Measurements from ENCODE around the gene ALOXE3. TPM values are rescaled to one million over a fixed set of nuclear protein-coding genes. Genes with fewer than 3 reads are reported as not detected.

ALOXE3 gene
- total and polyA plus RNA-seq, 2 donors from 2014 or later = not detected

- Histone ChIP-seq H3K4me3 (ENCODE audit: low read length in 3 of 3) (no peak overlapping the region), H3K36me3 (ENCODE audit: control insufficient read depth in 2 of 3, insufficient read depth in 3 of 3, low read length in 3 of 3) (no peaks in the 10 kb centered on the region), H3K4me1 (ENCODE audit: control insufficient read depth in 2 of 3, insufficient read depth in 2 of 3, low read depth in 1 of 3, low read length in 3 of 3) (no peaks in the 10 kb centered on the region), H3K27ac (ENCODE audit: low read depth in 2 of 2, low read length in 2 of 2) (no peak overlapping the region), H3K9me3 (ENCODE audit: control insufficient read depth in 2 of 3, insufficient read depth in 1 of 3, low read length in 3 of 3) (no peaks in the 10 kb centered on the region), H3K9ac (ENCODE audit: low read length in 3 of 3) (no peak overlapping the region), H3K27me3 (ENCODE audit: control insufficient read depth, insufficient read depth, low read length) (no peaks in the 10 kb centered on the region)
- intact Hi-C loops (cut with DNase I) = no loop called here
- DNase-seq (no peak), FAIRE-seq (no peak)
- TF ChIP-seq, protein P1, sequence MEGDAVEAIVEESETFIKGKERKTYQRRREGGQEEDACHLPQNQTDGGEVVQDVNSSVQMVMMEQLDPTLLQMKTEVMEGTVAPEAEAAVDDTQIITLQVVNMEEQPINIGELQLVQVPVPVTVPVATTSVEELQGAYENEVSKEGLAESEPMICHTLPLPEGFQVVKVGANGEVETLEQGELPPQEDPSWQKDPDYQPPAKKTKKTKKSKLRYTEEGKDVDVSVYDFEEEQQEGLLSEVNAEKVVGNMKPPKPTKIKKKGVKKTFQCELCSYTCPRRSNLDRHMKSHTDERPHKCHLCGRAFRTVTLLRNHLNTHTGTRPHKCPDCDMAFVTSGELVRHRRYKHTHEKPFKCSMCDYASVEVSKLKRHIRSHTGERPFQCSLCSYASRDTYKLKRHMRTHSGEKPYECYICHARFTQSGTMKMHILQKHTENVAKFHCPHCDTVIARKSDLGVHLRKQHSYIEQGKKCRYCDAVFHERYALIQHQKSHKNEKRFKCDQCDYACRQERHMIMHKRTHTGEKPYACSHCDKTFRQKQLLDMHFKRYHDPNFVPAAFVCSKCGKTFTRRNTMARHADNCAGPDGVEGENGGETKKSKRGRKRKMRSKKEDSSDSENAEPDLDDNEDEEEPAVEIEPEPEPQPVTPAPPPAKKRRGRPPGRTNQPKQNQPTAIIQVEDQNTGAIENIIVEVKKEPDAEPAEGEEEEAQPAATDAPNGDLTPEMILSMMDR (IDR thresholded peaks at IDR 0.05; ENCODE audit: borderline replicate concordance, extremely low read depth, insufficient read depth) = no peak
Observed at GRCh38 chr17:8046929-8047768, 71.2 kb downstream of the ALOXE3 start.

GRCh38 chr17:8046306-8046928, 71.9 kb downstream of the ALOXE3 start:
- DNase-seq = no peak
- TF ChIP-seq, protein P1 (IDR thresholded peaks at IDR 0.05; ENCODE audit: borderline replicate concordance, extremely low read depth, insufficient read depth) = no peak
- intact Hi-C loops (cut with DNase I) = no loop called here

More at GRCh38 chr17:8046306-8046928, 71.9 kb downstream of the ALOXE3 start:
- H3K9me3 ChIP-seq (ENCODE audit: control insufficient read depth in 2 of 3, insufficient read depth in 1 of 3, low read length in 3 of 3) = no peaks in the 10 kb centered on the region
- no peak overlapping the region for H3K9ac ChIP-seq (ENCODE audit: low read length in 3 of 3)
- no peak overlapping the region for H3K27ac ChIP-seq (ENCODE audit: low read depth in 2 of 2, low read length in 2 of 2)
- no peak overlapping the region for H3K4me3 ChIP-seq (ENCODE audit: low read length in 3 of 3)
- no peaks in the 10 kb centered on the region for H3K4me1 ChIP-seq (ENCODE audit: control insufficient read depth in 2 of 3, insufficient read depth in 2 of 3, low read depth in 1 of 3, low read length in 3 of 3)
- H3K36me3 ChIP-seq (ENCODE audit: control insufficient read depth in 2 of 3, insufficient read depth in 3 of 3, low read length in 3 of 3) = no peaks in the 10 kb centered on the region
- no peak for FAIRE-seq
- no peaks in the 10 kb centered on the region for H3K27me3 ChIP-seq (ENCODE audit: control insufficient read depth, insufficient read depth, low read length)

Small RNA genes within 50 kb of the gene (microRNA-seq; reads per million reads assigned to microRNA genes)
- gene MIR4314 (not detected), gene MIR6883 (not detected)

Other genes starting within 250 kb of the ALOXE3 start
- gene CHD3, start 229.7 kb downstream of the ALOXE3 start, total RNA-seq = 94.6 TPM
- gene CHD3, start 229.7 kb downstream of the ALOXE3 start, polyA plus RNA-seq (ENCODE audit: insufficient read depth, low read depth, low replicate concordance) = 41.5 TPM
- gene RNF227, start 202.2 kb downstream of the ALOXE3 start, total RNA-seq = 2.5 TPM
- 2.5 TPM for gene RNF227, start 202.2 kb downstream of the ALOXE3 start, polyA plus RNA-seq (ENCODE audit: insufficient read depth, low read depth, low replicate concordance)
- gene KCNAB3, start 188.7 kb downstream of the ALOXE3 start, total RNA-seq = 3.9 TPM
- 0.71 TPM for gene KCNAB3, start 188.7 kb downstream of the ALOXE3 start, polyA plus RNA-seq (ENCODE audit: insufficient read depth, low read depth, low replicate concordance)
- gene TRAPPC1, start 186.6 kb downstream of the ALOXE3 start, total RNA-seq = 149 TPM
- 291 TPM for gene TRAPPC1, start 186.6 kb downstream of the ALOXE3 start, polyA plus RNA-seq (ENCODE audit: insufficient read depth, low read depth, low replicate concordance)
- 27.5 TPM for gene CNTROB, start 186.3 kb downstream of the ALOXE3 start, total RNA-seq
- 11.6 TPM for gene CNTROB, start 186.3 kb downstream of the ALOXE3 start, polyA plus RNA-seq (ENCODE audit: insufficient read depth, low read depth, low replicate concordance)
- gene GUCY2D, start 115.9 kb downstream of the ALOXE3 start, total RNA-seq = 0.19 TPM
- gene GUCY2D, start 115.9 kb downstream of the ALOXE3 start, polyA plus RNA-seq (ENCODE audit: insufficient read depth, low read depth, low replicate concordance) = 0.24 TPM
- 8.0 TPM for gene ALOX15B, start 79.5 kb downstream of the ALOXE3 start, total RNA-seq
- gene ALOX15B, start 79.5 kb downstream of the ALOXE3 start, polyA plus RNA-seq (ENCODE audit: insufficient read depth, low read depth, low replicate concordance) = 0.15 TPM
- gene ALOX12B, start 30.8 kb downstream of the ALOXE3 start, total RNA-seq = not detected
- gene ALOX12B, start 30.8 kb downstream of the ALOXE3 start, polyA plus RNA-seq (ENCODE audit: insufficient read depth, low read depth, low replicate concordance) = not detected
- gene HES7, start 5.6 kb upstream of the ALOXE3 start, total RNA-seq = 0.25 TPM
- gene HES7, start 5.6 kb upstream of the ALOXE3 start, polyA plus RNA-seq (ENCODE audit: insufficient read depth, low read depth, low replicate concordance) = not detected
- gene PER1, start 33.9 kb upstream of the ALOXE3 start, total RNA-seq = 161 TPM
- gene PER1, start 33.9 kb upstream of the ALOXE3 start, polyA plus RNA-seq (ENCODE audit: insufficient read depth, low read depth, low replicate concordance) = 25.2 TPM
- 107 TPM for gene VAMP2, start 44.4 kb upstream of the ALOXE3 start, total RNA-seq
- gene VAMP2, start 44.4 kb upstream of the ALOXE3 start, polyA plus RNA-seq (ENCODE audit: insufficient read depth, low read depth, low replicate concordance) = 124 TPM
- gene TMEM107, start 57.9 kb upstream of the ALOXE3 start, total RNA-seq = 23.4 TPM
- gene TMEM107, start 57.9 kb upstream of the ALOXE3 start, polyA plus RNA-seq (ENCODE audit: insufficient read depth, low read depth, low replicate concordance) = 24.6 TPM
- gene BORCS6, start 71.7 kb upstream of the ALOXE3 start, total RNA-seq = 8.6 TPM
- 15.4 TPM for gene BORCS6, start 71.7 kb upstream of the ALOXE3 start, polyA plus RNA-seq (ENCODE audit: insufficient read depth, low read depth, low replicate concordance)
- 2.8 TPM for gene AURKB, start 92.1 kb upstream of the ALOXE3 start, total RNA-seq
- gene AURKB, start 92.1 kb upstream of the ALOXE3 start, polyA plus RNA-seq (ENCODE audit: insufficient read depth, low read depth, low replicate concordance) = 0.43 TPM
- gene CTC1, start 129.5 kb upstream of the ALOXE3 start, total RNA-seq = 57.2 TPM
- 12.2 TPM for gene CTC1, start 129.5 kb upstream of the ALOXE3 start, polyA plus RNA-seq (ENCODE audit: insufficient read depth, low read depth, low replicate concordance)
- gene PFAS, start 130.8 kb upstream of the ALOXE3 start, total RNA-seq = 49.5 TPM
- gene PFAS, start 130.8 kb upstream of the ALOXE3 start, polyA plus RNA-seq (ENCODE audit: insufficient read depth, low read depth, low replicate concordance) = 7.6 TPM
- 20.1 TPM for gene RANGRF, start 170.2 kb upstream of the ALOXE3 start, total RNA-seq
- 91.8 TPM for gene RANGRF, start 170.2 kb upstream of the ALOXE3 start, polyA plus RNA-seq (ENCODE audit: insufficient read depth, low read depth, low replicate concordance)
- 11.1 TPM for gene SLC25A35, start 176.9 kb upstream of the ALOXE3 start, total RNA-seq
- gene SLC25A35, start 176.9 kb upstream of the ALOXE3 start, polyA plus RNA-seq (ENCODE audit: insufficient read depth, low read depth, low replicate concordance) = 17.2 TPM
- 27.8 TPM for gene ARHGEF15, start 191.7 kb upstream of the ALOXE3 start, total RNA-seq
- gene ARHGEF15, start 191.7 kb upstream of the ALOXE3 start, polyA plus RNA-seq (ENCODE audit: insufficient read depth, low read depth, low replicate concordance) = 14.0 TPM
- not detected for gene ODF4, start 221.3 kb upstream of the ALOXE3 start, total RNA-seq
- gene ODF4, start 221.3 kb upstream of the ALOXE3 start, polyA plus RNA-seq (ENCODE audit: insufficient read depth, low read depth, low replicate concordance) = not detected